Activated CD4-positive, alpha-beta T cell treated with anti-CD3 and anti-CD28 coated beads, Interleukin-2, amount 10 ng/mL, durations not matched to agents 7 days and 5 days (primary cell): ENCODE results near the gene ART5. TPM values are rescaled to one million over a fixed set of nuclear protein-coding genes. Genes with fewer than 3 reads are reported as not detected.

ENCODE experiments used
- CTCF ChIA-PET: fragments of 350-600 bp; sonication (Branson Sonifier 250); formaldehyde crosslinking; loops from one replicate; lab custom pipeline; 2021; ENCODE audit warnings: antibody characterized with exemption; lab: Charles Lee
- POLR2A ChIA-PET: fragments of 350-600 bp; sonication (Branson Sonifier 250); formaldehyde crosslinking; loops from one replicate; lab custom pipeline; 2021; ENCODE audit warnings: antibody characterized with exemption; lab: Charles Lee
- DNase-seq: peaks from one replicate; pipeline ENCODE4 v3.0.0-alpha.2; 2020
- H3K27ac Mint-ChIP-seq: one replicate; pipeline ENCODE4 v1.8.0; 2021; ENCODE audit warnings: mild to moderate bottlenecking, moderate library complexity, mixed read lengths
- H3K27me3 Mint-ChIP-seq: one replicate; pipeline ENCODE4 v1.8.0; 2021; ENCODE audit warnings: mixed read lengths
- H3K36me3 Mint-ChIP-seq: one replicate; pipeline ENCODE4 v1.8.0; 2021; ENCODE audit warnings: low read depth, mixed read lengths
- H3K4me1 Mint-ChIP-seq: one replicate; pipeline ENCODE4 v1.8.0; 2021; ENCODE audit warnings: mixed read lengths
- H3K4me3 Mint-ChIP-seq: one replicate; pipeline ENCODE4 v1.8.0; 2021; ENCODE audit warnings: mild to moderate bottlenecking, moderate library complexity, mixed read lengths
- H3K9me3 Mint-ChIP-seq: one replicate; pipeline ENCODE4 v1.8.0; 2021; ENCODE audit warnings: mixed read lengths
- total RNA-seq, 2 experiments: library from RNA; stranded (reverse); gene quantifications; one replicate each; pipeline ENCODE4 v1.2.3, GENCODE V29; 2021

Gene ART5
- not detected for total RNA-seq

DNA sequence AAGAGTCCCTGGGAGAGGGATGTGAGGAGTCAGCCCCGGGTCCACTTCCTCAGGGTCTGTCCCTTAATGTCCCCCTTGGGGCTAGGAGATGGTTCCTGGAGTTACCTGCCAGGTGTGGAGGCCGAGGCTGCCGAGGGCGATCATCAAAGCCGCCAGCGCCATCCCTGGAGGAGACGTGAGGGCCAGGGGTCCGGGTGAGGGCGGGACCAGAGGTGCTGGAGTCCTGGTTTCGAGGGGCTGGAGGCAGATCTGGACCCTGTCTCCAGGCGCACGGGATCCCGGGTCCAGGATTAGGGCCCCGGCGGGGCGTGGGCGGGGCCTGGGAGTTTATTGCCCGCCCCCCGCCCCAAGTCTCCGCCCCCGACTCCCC, at the start of gene ART5:
Gene ART5 (minus strand): TSS at position 292 of the 370 bp plus-strand sequence. CDS start 130 bp downstream, at position 162.
- H3K36me3 Mint-ChIP-seq, result no peaks in the 10 kb centered on the region
- H3K27ac Mint-ChIP-seq, result no peak within 1 kb of the TSS
- H3K27me3 Mint-ChIP-seq, result peaks cover 26% of the 10 kb centered on the region
- peaks cover 8% of the 10 kb centered on the region for H3K4me1 Mint-ChIP-seq
- no peak for DNase-seq
- ChIA-PET CTCF (no interaction called here), POLR2A (no interaction called here)
- no peaks in the 10 kb centered on the region for H3K9me3 Mint-ChIP-seq
- H3K4me3 Mint-ChIP-seq, result peak within 1 kb of the TSS; percentile 58

DNA sequence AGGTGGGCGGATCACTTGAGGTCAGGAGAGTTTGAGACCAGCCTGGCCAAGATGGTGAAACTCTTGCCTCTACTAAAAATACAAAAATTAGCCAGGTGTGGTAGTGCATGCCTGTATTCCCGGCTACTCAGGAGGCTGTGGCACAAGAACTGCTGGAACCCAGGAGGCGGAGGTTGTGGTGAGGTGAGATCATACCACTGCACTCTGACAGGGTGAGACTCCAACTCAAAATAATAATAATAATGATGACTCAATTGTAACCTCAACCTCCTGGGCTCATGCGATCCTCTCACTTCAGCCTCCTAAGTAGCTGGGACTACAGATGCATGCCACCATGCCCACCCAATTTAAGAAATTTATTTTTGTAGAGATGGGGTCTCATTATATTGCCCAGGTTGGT, 45.0 kb upstream of the ART5 start:
- Mint-ChIP-seq H3K4me3 (no peak overlapping the region), H3K4me1 (peaks cover 12% of the 10 kb centered on the region), H3K27ac (no peak overlapping the region), H3K9me3 (no peaks in the 10 kb centered on the region), H3K36me3 (peaks cover 51% of the 10 kb centered on the region), H3K27me3 (no peaks in the 10 kb centered on the region)
- CTCF ChIA-PET, result interaction anchor here (1.0 kb wide), 1 partner anchor 109 kb away, joined by 3 read pairs; no protein-coding TSS in a partner anchor
- DNase-seq, result no peak
- POLR2A ChIA-PET, result no interaction called here

- H3K36me3 Mint-ChIP-seq, result peaks cover 59% of the 10 kb centered on the region
- no peak for DNase-seq
- no peaks in the 10 kb centered on the region for H3K27me3 Mint-ChIP-seq
- ChIA-PET CTCF (no interaction called here), POLR2A (no interaction called here)
- no peak overlapping the region for H3K4me3 Mint-ChIP-seq
- H3K27ac Mint-ChIP-seq, result no peak overlapping the region
- no peaks in the 10 kb centered on the region for H3K9me3 Mint-ChIP-seq
- peaks cover 13% of the 10 kb centered on the region for H3K4me1 Mint-ChIP-seq
Measured at GRCh38 chr11:3685923-3686322, 44.1 kb upstream of the ART5 start.

GRCh38 chr11:3684819-3685172, 43.0 kb upstream of the ART5 start:
- peaks cover 66% of the 10 kb centered on the region for H3K36me3 Mint-ChIP-seq
- H3K27me3 Mint-ChIP-seq, result no peaks in the 10 kb centered on the region
- ChIA-PET POLR2A (no interaction called here), CTCF (interaction anchor here (0.9 kb wide), 1 partner anchor 54 kb away, joined by 3 read pairs; no protein-coding TSS in a partner anchor)
- no peak overlapping the region for H3K4me3 Mint-ChIP-seq
- no peak for DNase-seq
- H3K9me3 Mint-ChIP-seq, result no peaks in the 10 kb centered on the region
- H3K27ac Mint-ChIP-seq, result no peak overlapping the region
- H3K4me1 Mint-ChIP-seq, result peaks cover 13% of the 10 kb centered on the region

DNA sequence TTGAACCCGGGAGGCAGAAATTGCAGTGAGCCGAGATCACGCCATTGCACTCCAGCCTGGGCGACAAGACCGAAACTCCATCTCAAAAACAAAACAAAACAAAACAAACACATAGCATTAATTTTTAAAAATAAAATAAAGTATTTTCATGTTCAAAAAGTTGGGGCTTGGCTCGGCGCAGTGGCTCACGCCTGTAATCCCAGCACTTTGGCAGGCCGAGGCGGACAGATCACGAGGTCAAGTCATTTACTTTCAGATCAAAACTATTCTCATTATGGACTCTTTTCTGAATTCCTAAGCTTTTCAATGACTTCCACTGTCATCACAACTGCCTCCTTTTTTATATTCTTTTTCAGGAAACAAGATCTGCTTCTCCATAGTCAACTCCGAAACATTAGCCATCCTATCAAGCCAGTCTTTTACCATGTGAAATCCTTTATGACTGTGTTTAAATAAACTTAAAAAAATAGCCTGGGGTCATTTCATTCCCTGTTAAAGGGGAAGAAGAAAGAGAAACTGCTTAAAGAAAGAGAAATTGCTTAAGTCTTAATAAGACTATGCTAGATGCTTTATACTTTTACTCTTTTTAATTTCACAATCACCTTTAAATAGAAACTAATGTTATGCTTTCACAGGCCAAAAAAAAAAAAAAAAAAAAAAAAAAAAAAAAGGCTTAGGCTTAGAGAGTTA, 42.5 kb upstream of the ART5 start:
- Mint-ChIP-seq H3K9me3 (no peaks in the 10 kb centered on the region), H3K27me3 (no peaks in the 10 kb centered on the region), H3K4me3 (no peak overlapping the region), H3K36me3 (peaks cover 70% of the 10 kb centered on the region), H3K4me1 (peaks cover 13% of the 10 kb centered on the region), H3K27ac (no peak overlapping the region)
- POLR2A ChIA-PET, result no interaction called here
- CTCF ChIA-PET, result interaction anchor here (0.9 to 1.0 kb wide), 2 partner anchors 55 to 166 kb away, joined by 3 to 5 read pairs; no protein-coding TSS in a partner anchor
- DNase-seq, result no peak

- ChIA-PET POLR2A (interaction anchor here (0.9 kb wide), 1 partner anchor 12 kb away, joined by 3 read pairs; no protein-coding TSS in a partner anchor), CTCF (interaction anchor here (1.0 kb wide), 1 partner anchor 167 kb away, joined by 5 read pairs; no protein-coding TSS in a partner anchor)
- Mint-ChIP-seq H3K4me1 (peaks cover 13% of the 10 kb centered on the region), H3K36me3 (peaks cover 75% of the 10 kb centered on the region), H3K27ac (no peak overlapping the region), H3K9me3 (no peaks in the 10 kb centered on the region), H3K4me3 (no peak overlapping the region), H3K27me3 (no peaks in the 10 kb centered on the region)
- DNase-seq, result no peak
Measured at GRCh38 chr11:3683039-3683438, 41.2 kb upstream of the ART5 start.

- ChIA-PET POLR2A (no interaction called here), CTCF (no interaction called here)
- DNase-seq, result no peak
- Mint-ChIP-seq H3K4me1 (peaks cover 13% of the 10 kb centered on the region), H3K9me3 (no peaks in the 10 kb centered on the region), H3K4me3 (no peak overlapping the region), H3K27me3 (no peaks in the 10 kb centered on the region), H3K36me3 (peaks cover 69% of the 10 kb centered on the region), H3K27ac (no peak overlapping the region)
Measured at GRCh38 chr11:3679077-3679476, 37.3 kb upstream of the ART5 start.

GRCh38 chr11:3675971-3676370, 34.2 kb upstream of the ART5 start:
- H3K27me3 Mint-ChIP-seq, result no peaks in the 10 kb centered on the region
- H3K4me3 Mint-ChIP-seq, result no peak overlapping the region
- no peak for DNase-seq
- CTCF ChIA-PET, result interaction anchor here (0.6 kb wide), 1 partner anchor 109 kb away, joined by 3 read pairs; no protein-coding TSS in a partner anchor
- no peaks in the 10 kb centered on the region for H3K9me3 Mint-ChIP-seq
- H3K36me3 Mint-ChIP-seq, result peaks cover 55% of the 10 kb centered on the region
- POLR2A ChIA-PET, result no interaction called here
- no peak overlapping the region for H3K27ac Mint-ChIP-seq
- H3K4me1 Mint-ChIP-seq, result no peaks in the 10 kb centered on the region

DNA sequence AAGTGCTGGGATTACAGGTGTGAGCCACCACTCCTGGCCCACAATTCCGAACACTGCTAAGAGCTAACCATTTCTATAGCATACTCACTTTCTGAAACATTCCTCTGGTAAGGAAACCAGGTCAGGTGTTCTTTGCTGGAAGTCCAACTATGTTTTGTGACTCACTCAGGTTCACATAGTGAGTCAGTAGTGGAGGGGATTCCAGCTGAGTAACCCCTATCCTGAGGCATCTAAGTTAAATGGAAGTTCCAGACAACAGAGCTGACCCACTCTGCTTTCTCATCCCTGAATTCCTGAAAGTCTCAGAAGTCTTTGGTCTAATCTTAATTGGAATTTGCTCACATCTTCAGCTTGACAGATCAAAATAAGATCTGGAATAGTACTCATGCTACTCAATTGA, 32.4 kb upstream of the ART5 start:
- no peak for DNase-seq
- ChIA-PET CTCF (interaction anchor here (1.1 kb wide), 1 partner anchor 19 kb away, joined by 3 read pairs; no protein-coding TSS in a partner anchor), POLR2A (no interaction called here)
- Mint-ChIP-seq H3K4me3 (no peak overlapping the region), H3K36me3 (peaks cover 48% of the 10 kb centered on the region), H3K4me1 (no peaks in the 10 kb centered on the region), H3K27me3 (no peaks in the 10 kb centered on the region), H3K27ac (no peak overlapping the region), H3K9me3 (no peaks in the 10 kb centered on the region)

- Mint-ChIP-seq H3K4me3 (no peak within 1 kb of the TSS), H3K36me3 (peaks cover 31% of the 10 kb centered on the region), H3K27me3 (no peaks in the 10 kb centered on the region), H3K4me1 (no peaks in the 10 kb centered on the region), H3K27ac (no peak within 1 kb of the TSS), H3K9me3 (no peaks in the 10 kb centered on the region)
- ChIA-PET CTCF (no interaction called here), POLR2A (interaction anchor here (0.6 kb wide), 1 partner anchor 113 kb away, joined by 3 read pairs; no protein-coding TSS in a partner anchor)
- no peak for DNase-seq
Measured at GRCh38 chr11:3671334-3672254, 29.8 kb upstream of the ART5 start, which contains the start of gene CHRNA10. Gene CHRNA10, minus strand, starts transcription at chr11:3671384. Its CDS starts 72 bp downstream, at chr11:3671312.

- Mint-ChIP-seq H3K36me3 (peaks cover 25% of the 10 kb centered on the region), H3K4me3 (no peak overlapping the region), H3K27me3 (no peaks in the 10 kb centered on the region), H3K9me3 (no peaks in the 10 kb centered on the region), H3K4me1 (no peaks in the 10 kb centered on the region), H3K27ac (no peak overlapping the region)
- CTCF ChIA-PET, result interaction anchor here (0.6 kb wide), 1 partner anchor 23 kb away, joined by 3 read pairs; no protein-coding TSS in a partner anchor
- POLR2A ChIA-PET, result no interaction called here
- DNase-seq, result no peak
Measured at GRCh38 chr11:3669742-3670183, 28.0 kb upstream of the ART5 start.

GRCh38 chr11:3669128-3669527, 27.3 kb upstream of the ART5 start:
- H3K36me3 Mint-ChIP-seq, result peaks cover 22% of the 10 kb centered on the region
- ChIA-PET POLR2A (no interaction called here), CTCF (no interaction called here)
- H3K9me3 Mint-ChIP-seq, result no peaks in the 10 kb centered on the region
- H3K27ac Mint-ChIP-seq, result no peak overlapping the region
- no peaks in the 10 kb centered on the region for H3K27me3 Mint-ChIP-seq
- DNase-seq, result no peak
- H3K4me1 Mint-ChIP-seq, result no peaks in the 10 kb centered on the region
- no peak overlapping the region for H3K4me3 Mint-ChIP-seq
